Sciatic nerve (tissue), 2 donors: Measurements from ENCODE around the gene RAI1. TPM values are rescaled to one million over a fixed set of nuclear protein-coding genes. Genes with fewer than 3 reads are reported as not detected.
A peak's percentile ranks its signal among the peaks of the same experiment; 100 is the strongest.

Experiments
- ATAC-seq: fragments of 200-7000 bp; cut with Tn5 transposase; one replicate; pipeline ENCODE4 v1.9.1; 2020; ENCODE audit warnings: mild to moderate bottlenecking, moderate library complexity
- DNase-seq: peaks from one replicate; pipeline ENCODE4 v3.0.0-alpha.2; 2020; ENCODE audit warnings: low spot score
- intact Hi-C: fragments of 100-400 bp; cut with DNase I; formaldehyde crosslinking; loops from one replicate; pipeline ENCODE4 v1.14.2; 2022
- microRNA-seq: library from miRNA; unstranded; fragments of <30 nt; microRNA quantifications from one replicate; pipeline ENCODE4 v1.2.0, GENCODE V29; 2020
- total RNA-seq: library from RNA; stranded (reverse); fragmentation: NEBNext Ultra II Directional; extraction: Animal tissue kit (Norgen Biotek cat#: 25700); gene quantifications from one replicate; pipeline ENCODE4 v1.2.1, GENCODE V29; 2021
- donor health status: DM: no; HTN: no; CAD: no.
- donor health status: DM: no; HTN: no; CAD: no.

Gene RAI1
- total RNA-seq, 1 donor from 2014 or later = 62.0 TPM

DNA sequence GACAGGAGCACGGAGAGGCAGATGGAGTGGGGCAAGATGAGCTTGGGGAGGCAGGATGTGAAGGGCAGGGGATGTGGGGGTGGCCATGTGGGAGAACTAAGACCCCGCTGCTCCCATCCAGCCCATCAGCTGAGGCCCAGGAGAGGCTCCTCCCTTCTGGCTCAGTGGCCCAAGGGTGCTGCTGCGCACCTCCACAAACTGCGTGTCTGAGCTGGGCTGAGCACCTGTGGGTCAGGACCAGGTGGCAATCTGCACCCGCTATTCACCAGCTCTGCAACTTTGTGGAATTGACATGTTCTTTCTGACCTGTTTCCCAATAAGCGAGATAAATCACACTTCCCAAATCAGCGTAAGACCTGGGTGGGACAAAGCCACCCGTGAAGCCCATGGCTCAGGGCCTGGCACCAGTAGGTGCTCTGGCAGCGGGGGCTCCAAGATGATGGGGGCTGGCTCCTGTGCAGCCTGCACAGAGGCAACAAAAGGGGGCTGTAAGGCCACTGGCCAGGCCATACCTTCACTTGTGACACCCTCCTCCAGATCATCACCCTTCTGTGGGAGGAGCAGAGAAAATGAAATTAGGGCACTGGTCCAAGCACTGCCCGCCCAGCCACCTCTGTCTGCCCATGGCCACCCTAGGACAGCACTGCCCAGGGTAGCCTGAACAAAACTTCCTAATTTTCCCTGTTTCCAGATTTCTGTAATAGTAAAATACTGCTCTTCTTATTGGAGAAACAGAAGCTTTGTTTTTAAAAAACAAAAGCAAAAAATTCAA lies 167.2 kb downstream of the RAI1 start:
- ATAC-seq = no peak
- DNase-seq = no peak
- intact Hi-C loops = no loop called here

DNA sequence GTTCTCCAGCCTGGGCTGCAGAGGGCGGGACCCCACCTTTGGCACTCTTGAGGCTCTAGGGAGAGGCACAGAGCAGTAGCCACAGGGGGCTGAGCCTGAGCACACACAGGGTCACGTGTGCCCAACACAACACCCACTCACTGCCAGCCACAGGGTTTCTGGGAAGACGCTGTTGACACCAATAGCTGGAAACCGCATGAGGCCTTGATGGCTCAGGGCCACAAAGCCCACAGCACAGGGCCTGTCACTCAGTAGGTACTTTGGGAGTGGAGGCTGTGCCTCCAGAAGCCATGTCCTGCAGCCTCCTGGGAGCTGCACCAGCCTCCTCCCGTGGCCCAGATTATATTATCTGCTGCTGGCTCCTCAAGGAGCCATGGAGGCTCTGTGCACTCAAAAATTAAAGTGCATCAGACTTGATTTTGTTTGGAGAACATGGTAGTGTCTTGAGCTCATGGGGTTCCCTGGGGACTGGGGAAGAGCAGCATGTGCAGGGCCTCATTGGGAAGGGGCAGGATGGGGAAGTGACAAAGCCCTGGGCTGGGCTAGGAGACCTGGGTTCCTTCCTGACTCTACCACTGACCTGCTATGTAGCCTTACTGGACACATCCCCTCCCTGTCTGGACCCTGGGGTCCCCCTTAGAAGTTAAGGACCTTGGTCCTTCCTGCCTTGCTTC lies 168.0 kb downstream of the RAI1 start:
- DNase-seq = peak; percentile 84
- ATAC-seq = peak; percentile 74
- intact Hi-C loops = no loop called here

DNA sequence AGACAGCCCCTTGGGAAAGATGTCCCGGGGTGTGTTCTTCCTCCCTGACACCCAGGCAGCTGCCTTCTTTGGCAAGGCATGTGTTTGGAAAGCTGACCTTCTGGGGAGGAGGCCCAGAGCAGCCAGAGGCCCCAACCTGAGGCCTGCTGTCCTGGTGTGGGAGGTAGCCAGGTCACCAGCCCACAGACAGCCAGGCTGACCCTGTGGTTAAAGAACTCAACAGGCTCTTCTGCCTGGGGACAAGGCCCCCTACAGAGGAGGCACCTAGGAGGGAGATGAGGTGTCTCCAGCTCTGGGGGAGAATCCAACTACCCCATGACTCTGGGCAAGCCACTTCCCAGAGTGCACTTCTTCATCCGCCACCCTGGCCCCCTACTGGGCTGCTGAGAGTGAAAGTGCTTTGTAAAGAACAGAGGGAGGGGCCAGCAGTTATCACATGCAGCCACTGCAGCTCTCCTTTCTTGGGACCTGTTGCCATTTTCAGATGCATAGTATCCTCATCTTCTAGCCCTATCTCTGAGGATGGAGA lies 168.7 kb downstream of the RAI1 start:
- intact Hi-C loops = loop anchor here (5.0 to 10.0 kb wide), 2 partner anchors 65 to 153 kb away; no protein-coding TSS in a partner anchor
- ATAC-seq = peak; percentile 76
- no peak for DNase-seq

DNA sequence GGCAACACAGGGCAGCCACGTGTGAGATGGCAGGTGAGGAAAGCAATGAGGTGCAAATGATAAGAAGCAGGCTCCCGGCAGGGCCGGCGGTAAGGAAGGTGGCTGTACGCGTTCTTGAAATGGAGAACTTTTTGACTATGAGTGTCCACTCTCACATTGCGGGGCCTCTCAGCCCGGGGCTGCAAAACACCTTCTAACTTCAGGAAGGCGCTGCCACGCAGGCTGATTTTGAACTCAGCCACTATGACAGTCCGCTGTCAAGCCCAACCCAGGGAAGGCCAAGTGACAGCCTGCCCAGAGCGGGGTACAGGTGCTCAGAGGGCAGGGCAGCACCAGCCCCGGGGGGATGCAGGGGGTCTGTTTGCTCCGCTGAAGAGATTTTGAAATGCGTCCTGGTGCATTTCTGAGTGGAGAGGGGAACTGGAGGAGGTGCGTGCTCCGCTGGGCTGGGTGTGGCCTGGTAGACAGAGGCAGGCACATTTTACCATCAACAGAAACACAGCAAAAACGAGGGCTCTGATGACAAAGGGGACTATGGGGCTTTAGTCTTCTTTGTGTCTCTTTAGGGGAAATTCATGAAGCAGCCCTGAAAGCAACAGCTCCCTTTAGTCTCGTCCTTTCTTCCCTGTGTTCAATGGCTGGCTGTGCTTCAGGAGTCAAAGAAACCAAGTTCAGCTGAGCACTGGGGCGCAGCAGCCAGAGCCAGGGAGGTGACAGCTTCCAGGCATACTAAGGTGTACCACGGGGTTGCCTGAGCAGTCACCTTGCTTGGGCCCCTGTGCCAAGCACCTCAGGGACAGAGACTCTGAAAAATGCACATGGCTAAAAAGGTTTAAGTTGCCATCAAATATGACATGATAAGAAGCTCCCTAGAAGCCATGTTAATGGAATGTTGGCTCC lies 170.1 kb downstream of the RAI1 start:
- no peak for DNase-seq
- ATAC-seq = no peak
- intact Hi-C loops = loop anchor here (5.0 to 10.0 kb wide), 2 partner anchors 67 to 154 kb away; no protein-coding TSS in a partner anchor

DNA sequence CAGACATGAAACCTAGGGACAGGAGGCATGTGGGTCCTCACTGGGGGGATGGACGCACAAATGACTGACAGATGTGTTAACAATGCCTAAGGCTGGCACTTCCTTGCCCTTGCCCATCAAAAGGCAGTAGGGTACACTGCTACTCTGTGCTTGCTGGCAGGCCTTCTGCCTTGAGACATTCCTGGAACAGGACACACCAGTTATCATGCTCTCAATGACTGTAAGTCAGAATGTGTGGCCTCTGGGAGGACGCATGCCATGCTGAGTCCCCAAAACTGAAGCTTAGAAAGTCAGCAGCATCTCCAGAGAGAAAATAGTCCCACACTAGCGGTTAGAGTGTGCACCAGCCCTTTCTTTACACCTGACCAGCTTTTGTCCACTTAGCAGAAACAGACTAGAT lies 171.7 kb downstream of the RAI1 start:
- intact Hi-C loops = loop anchor here (5.0 to 10.0 kb wide), 2 partner anchors 68 to 156 kb away; no protein-coding TSS in a partner anchor
- ATAC-seq (no peak), DNase-seq (no peak)

DNA sequence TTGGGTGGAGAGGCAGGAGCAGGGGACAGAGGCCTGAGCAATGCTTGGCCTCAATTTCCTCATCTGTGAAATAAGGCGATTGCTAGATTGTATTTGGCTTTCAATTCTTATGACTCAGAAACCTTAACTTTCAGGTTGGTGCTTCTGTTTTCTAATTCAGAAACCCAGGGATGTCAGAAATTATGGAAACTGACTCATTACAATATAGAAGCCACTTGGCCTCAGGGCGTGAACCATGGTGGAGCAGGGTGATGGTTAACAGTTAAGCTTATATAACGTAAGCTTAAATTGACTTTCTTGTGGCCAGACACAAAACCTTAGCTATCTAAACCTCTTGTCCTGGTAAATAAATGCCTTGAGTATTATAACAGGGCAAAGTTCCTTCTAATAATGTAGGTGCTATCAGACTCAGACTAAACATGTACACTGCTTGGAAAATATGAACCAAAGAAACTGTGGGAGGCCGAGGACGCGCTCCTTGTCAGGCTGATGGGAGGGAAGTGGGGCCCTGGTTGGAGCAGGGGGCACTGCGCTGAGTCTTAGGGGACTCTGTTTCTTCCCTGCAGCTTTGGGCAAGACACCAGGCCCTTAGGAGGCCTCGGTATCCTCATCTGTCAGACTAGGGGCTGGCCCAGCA lies 172.7 kb downstream of the RAI1 start:
- DNase-seq = no peak
- intact Hi-C loops = loop anchor here (5.0 to 10.0 kb wide), 2 partner anchors 69 to 157 kb away; no protein-coding TSS in a partner anchor
- no peak for ATAC-seq

DNA sequence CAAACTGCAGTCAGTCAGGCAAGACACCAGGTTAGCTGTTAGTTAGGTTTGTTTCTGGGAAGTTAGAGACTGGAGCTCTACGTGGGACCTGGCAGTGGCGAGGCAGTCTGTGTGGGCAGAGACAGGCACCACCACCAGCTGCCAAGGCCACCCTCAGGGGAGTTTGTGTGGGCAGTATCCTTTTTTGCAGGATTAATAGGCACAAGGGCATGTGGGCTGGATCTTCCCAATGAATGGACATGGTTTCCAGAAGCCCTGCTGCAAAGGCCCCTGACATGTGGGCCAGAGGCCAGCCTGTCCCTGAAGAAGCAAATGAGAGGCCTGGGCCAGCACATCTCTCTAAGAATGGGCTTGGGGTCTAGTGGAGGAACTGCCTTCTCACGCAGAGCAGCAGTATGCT lies 174.7 kb downstream of the RAI1 start:
- DNase-seq (no peak), ATAC-seq (peak; percentile 1)
- intact Hi-C loops = loop anchor here (2.0 to 10.0 kb wide), 2 partner anchors 39 to 71 kb away; no protein-coding TSS in a partner anchor

DNA sequence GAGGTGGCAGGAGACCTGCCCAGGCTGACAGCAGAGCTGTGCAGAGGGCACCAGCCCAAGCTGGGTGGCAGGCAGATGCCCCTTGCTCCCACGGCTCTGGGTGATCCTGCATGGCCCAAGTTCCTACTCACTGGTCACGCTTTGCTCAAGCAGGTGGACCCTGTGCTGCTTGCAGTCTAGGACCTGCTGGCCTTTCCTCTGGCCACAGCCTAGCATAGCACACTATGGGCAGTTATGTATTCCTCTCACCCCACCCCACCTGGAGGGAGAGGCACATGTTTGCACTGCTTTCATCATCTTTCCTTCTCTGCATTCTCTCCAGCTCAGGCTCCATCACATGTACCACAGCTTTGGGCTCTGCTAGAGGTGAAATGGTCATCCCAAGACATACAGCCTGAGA lies 175.1 kb downstream of the RAI1 start:
- peak; percentile 39 for ATAC-seq
- intact Hi-C loops = loop anchor here (2.0 to 10.0 kb wide), 2 partner anchors 40 to 72 kb away; no protein-coding TSS in a partner anchor
- no peak for DNase-seq

DNA sequence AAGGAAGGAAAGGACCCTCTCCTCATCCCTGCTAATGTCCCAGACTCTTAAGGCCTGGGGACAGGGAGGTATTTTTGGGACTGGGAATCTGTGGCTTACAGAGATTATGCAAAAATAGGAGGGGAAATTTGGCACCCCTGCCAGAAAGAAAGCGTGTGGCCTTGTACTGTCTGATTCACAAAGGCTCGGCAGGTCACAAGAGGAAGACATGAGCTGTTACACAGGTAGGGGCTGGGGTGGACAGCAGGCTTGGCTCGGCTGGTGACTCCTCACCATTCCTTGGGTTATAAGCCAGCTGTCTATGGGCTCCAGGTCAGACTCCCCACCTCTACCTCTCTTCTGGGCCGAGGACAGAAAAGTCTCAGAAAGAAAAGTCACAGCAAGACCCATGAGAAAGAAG lies 176.2 kb downstream of the RAI1 start:
- ATAC-seq = no peak
- DNase-seq = no peak
- intact Hi-C loops = loop anchor here (2.0 to 10.0 kb wide), 2 partner anchors 41 to 73 kb away; no protein-coding TSS in a partner anchor

DNA sequence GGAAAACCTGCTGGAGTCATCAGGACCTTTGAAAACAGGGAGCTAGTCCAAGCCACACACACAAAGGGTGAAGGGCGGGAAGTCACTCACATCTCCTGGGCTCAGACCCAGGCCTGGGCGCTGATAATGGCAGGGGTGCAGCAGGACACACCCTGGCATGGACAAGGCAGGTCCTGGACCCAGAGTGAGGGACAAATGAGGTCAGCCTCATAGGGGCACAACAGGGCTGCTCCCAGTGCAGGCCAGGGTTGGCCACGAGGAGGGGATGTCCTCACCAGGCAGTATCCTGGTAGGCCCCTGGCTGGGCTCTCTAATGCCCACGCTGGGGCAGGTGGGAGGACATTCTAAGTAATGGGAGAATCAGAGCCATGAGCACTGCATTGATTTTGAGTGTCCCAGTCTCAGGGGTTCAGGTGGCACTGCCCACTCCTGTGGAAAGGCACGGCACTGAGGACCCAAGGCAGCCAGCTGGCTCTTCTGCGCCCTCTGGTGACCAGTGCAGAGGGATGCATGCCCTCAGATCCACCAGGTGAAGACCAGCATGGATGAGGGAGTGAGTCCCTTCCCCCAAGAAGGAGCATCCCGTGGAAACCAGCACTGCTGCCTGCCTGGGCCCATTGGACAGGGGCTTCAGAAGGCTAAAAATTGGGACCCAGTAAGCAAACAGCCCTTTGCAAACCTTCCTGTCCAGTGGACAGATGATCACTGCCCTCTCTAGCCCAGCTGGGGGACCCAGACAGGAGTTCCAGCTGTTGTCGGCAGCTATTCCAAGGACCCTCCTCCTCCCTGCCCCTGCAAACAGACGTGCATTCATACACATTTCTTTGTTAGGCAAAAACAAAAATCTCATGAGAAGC lies 178.9 kb downstream of the RAI1 start:
- ATAC-seq (peak; percentile 92), DNase-seq (peak; percentile 85)
- intact Hi-C loops = loop anchor here (5.0 to 10.0 kb wide), 2 partner anchors 75 to 178 kb away; partner anchors contain the start of gene RAI1

DNA sequence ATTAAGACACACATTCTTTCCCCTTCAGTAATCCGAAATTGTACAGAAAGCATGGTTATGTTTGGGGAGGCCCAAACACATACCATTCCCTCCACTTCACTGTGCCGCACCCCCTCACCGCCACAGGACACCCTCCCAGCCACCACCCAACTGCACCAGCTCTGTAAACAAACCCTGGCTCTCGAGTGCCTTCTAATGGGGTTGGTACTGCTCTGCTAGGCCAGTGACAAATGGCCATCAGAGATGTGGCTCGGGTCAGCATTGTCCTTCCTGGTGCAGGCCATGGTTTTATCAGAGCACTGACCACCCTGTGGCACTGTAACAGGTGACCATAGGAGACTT lies 179.5 kb downstream of the RAI1 start:
- intact Hi-C loops = loop anchor here (5.0 kb wide), 1 partner anchor 178 kb away; the partner anchor contains the start of gene RAI1
- ATAC-seq (no peak), DNase-seq (no peak)

Small RNAs within 50 kb of the gene (microRNA-seq; reads per million reads assigned to microRNA genes)
- 53.9 reads per million, percentile 50 among the genes with 10 or more reads in this experiment for gene MIR33B
- gene MIR6777 = not detected

Other genes starting within 250 kb of the RAI1 start
- 13.7 TPM for gene MED9, start 204.5 kb upstream of the RAI1 start, total RNA-seq
- 58.6 TPM for gene RASD1, start 185.1 kb upstream of the RAI1 start, total RNA-seq
- 27.6 TPM for gene PEMT, start 89.8 kb upstream of the RAI1 start, total RNA-seq
- 257 TPM for gene SREBF1, start 155.5 kb downstream of the RAI1 start, total RNA-seq